H9 (cell line): ENCODE measurements around the gene DLGAP4. TPM values are rescaled to one million over a fixed set of nuclear protein-coding genes. Genes with fewer than 3 reads are reported as not detected.

Experiments used
- DNase-seq: peaks from one replicate; pipeline ENCODE4 v3.0.0-alpha.2; 2017
- H2AFZ ChIP-seq: one replicate; pipeline ENCODE4 v1.6.1; 2013; ENCODE audit warnings: mild to moderate bottlenecking, low read length, control low read depth, moderate library complexity
- H2AK5ac ChIP-seq: 2 replicates; pipeline ENCODE4 v1.6.1; 2013; ENCODE audit warnings: low read length, control low read depth, mixed read lengths; ENCODE audit not compliant: insufficient read length
- H2BK120ac ChIP-seq: one replicate; pipeline ENCODE4 v1.6.1; 2013; ENCODE audit warnings: low read depth, mild to moderate bottlenecking, low read length, control low read depth, inconsistent platforms; ENCODE audit not compliant: poor library complexity, severe bottlenecking
- H2BK12ac ChIP-seq: 2 replicates; pipeline ENCODE4 v1.6.1; 2013; ENCODE audit warnings: low read length, control low read depth, mixed read lengths, low read depth; ENCODE audit not compliant: insufficient read length
- H2BK15ac ChIP-seq: 2 replicates; pipeline ENCODE4 v1.6.1; 2013; ENCODE audit warnings: low read depth, low read length, control low read depth
- H2BK20ac ChIP-seq: one replicate; pipeline ENCODE4 v1.6.1; 2013; ENCODE audit warnings: low read depth, mild to moderate bottlenecking, low read length, control low read depth, inconsistent platforms; ENCODE audit not compliant: poor library complexity, severe bottlenecking
- H2BK5ac ChIP-seq: 2 replicates; pipeline ENCODE4 v1.6.1; 2013; ENCODE audit warnings: low read length, control low read depth, mixed read lengths; ENCODE audit not compliant: insufficient read length
- H3K14ac ChIP-seq: 2 replicates; pipeline ENCODE4 v1.6.1; 2013; ENCODE audit warnings: low read length, control low read depth; ENCODE audit not compliant: insufficient read depth
- H3K18ac ChIP-seq: 2 replicates; pipeline ENCODE4 v1.6.1; 2013; ENCODE audit warnings: low read depth, mild to moderate bottlenecking, mixed read lengths, low read length, control low read depth; ENCODE audit not compliant: insufficient read length
- H3K23ac ChIP-seq: 2 replicates; pipeline ENCODE4 v1.6.1; 2013; ENCODE audit warnings: low read length, control low read depth, mixed read lengths, low read depth; ENCODE audit not compliant: insufficient read length
- H3K23me2 ChIP-seq: 2 replicates; pipeline ENCODE4 v1.6.1; 2013; ENCODE audit warnings: low read depth, mild to moderate bottlenecking, mixed read lengths, low read length, control low read depth; ENCODE audit not compliant: insufficient read length, poor library complexity, severe bottlenecking
- H3K27ac ChIP-seq: 2 replicates; pipeline ENCODE4 v1.5.1; 2013; ENCODE audit warnings: low read length, control low read depth, mixed read lengths, low read depth; ENCODE audit not compliant: insufficient read length
- H3K27me3 ChIP-seq: 2 replicates; pipeline ENCODE4 v1.6.1; 2013; ENCODE audit warnings: low read length, control low read depth, inconsistent platforms; ENCODE audit not compliant: insufficient read depth
- H3K4ac ChIP-seq: 2 replicates; pipeline ENCODE4 v1.6.1; 2013; ENCODE audit warnings: low read depth, mild to moderate bottlenecking, control low read depth, inconsistent platforms, low read length, moderate library complexity
- H3K4me1 ChIP-seq: 2 replicates; pipeline ENCODE4 v1.6.1; 2013; ENCODE audit warnings: low read length, control low read depth, inconsistent platforms; ENCODE audit not compliant: insufficient read depth
- H3K4me2 ChIP-seq: 2 replicates; pipeline ENCODE4 v1.6.1; 2013; ENCODE audit warnings: low read length, control low read depth, mixed read lengths; ENCODE audit not compliant: insufficient read length, insufficient read depth
- H3K56ac ChIP-seq: 2 replicates; pipeline ENCODE4 v1.6.1; 2013; ENCODE audit warnings: low read depth, mild to moderate bottlenecking, mixed read lengths, low read length, control low read depth; ENCODE audit not compliant: insufficient read length
- H3K79me1 ChIP-seq: 2 replicates; pipeline ENCODE4 v1.6.1; 2013; ENCODE audit warnings: low read depth, mild to moderate bottlenecking, moderate library complexity, low read length, control low read depth, inconsistent platforms; ENCODE audit not compliant: insufficient read depth, poor library complexity, severe bottlenecking
- H3K79me2 ChIP-seq: 2 replicates; pipeline ENCODE4 v1.6.1; 2013; ENCODE audit warnings: low read length, control low read depth, inconsistent platforms; ENCODE audit not compliant: insufficient read depth
- H3K9ac ChIP-seq: 2 replicates; pipeline ENCODE4 v1.6.1; 2013; ENCODE audit warnings: low read length, control low read depth, mixed read lengths; ENCODE audit not compliant: insufficient read length; ENCODE audit errors: extremely low read depth
- H3K9me3 ChIP-seq: one replicate; pipeline ENCODE4 v1.6.1; 2013; ENCODE audit warnings: low read depth, low read length, inconsistent platforms; ENCODE audit not compliant: control insufficient read depth
- H3T11ph ChIP-seq: one replicate; pipeline ENCODE4 v1.6.1; 2013; ENCODE audit warnings: mild to moderate bottlenecking, low read length, control low read depth, inconsistent platforms
- H4K20me1 ChIP-seq: one replicate; pipeline ENCODE4 v1.6.1; 2013; ENCODE audit not compliant: control insufficient read depth, insufficient read length, insufficient read depth
- H4K5ac ChIP-seq: 2 replicates; pipeline ENCODE4 v1.6.1; 2013; ENCODE audit warnings: low read depth, mild to moderate bottlenecking, mixed read lengths, low read length, control low read depth; ENCODE audit not compliant: insufficient read length
- H4K8ac ChIP-seq: replicated peaks from 2 replicates; pipeline ENCODE4 v1.6.1; 2013; ENCODE audit warnings: low read length, control low read depth, mixed read lengths, low read depth; ENCODE audit not compliant: insufficient read length
- H4K91ac ChIP-seq: 2 replicates; pipeline ENCODE4 v1.6.1; 2013; ENCODE audit warnings: low read depth, mild to moderate bottlenecking, moderate library complexity, mixed read lengths, low read length, control low read depth; ENCODE audit not compliant: insufficient read length
- H3K27ac Mint-ChIP-seq, 3 experiments: 2 replicates in 2 of 3; 3 replicates in 1 of 3; pipeline ENCODE4 v1.8.0; 2020 to 2021; ENCODE audit warnings: mixed read lengths in 3 of 3, mild to moderate bottlenecking in 1 of 3, moderate library complexity in 1 of 3
- H3K27me3 Mint-ChIP-seq: 2 replicates; pipeline ENCODE4 v1.8.0; 2021; ENCODE audit warnings: low read depth, mild to moderate bottlenecking, moderate library complexity, mixed read lengths
- H3K36me3 Mint-ChIP-seq, 3 experiments: 2 replicates in 2 of 3; 3 replicates in 1 of 3; pipeline ENCODE4 v1.8.0; 2020 to 2021; ENCODE audit warnings: low read depth in 3 of 3, mixed read lengths in 3 of 3; ENCODE audit not compliant: insufficient read depth in 1 of 3
- H3K4me1 Mint-ChIP-seq, 2 experiments: 2 replicates each; pipeline ENCODE4 v1.8.0; 2020; ENCODE audit warnings: mixed read lengths in 2 of 2
- H3K4me3 Mint-ChIP-seq, 2 experiments: 2 replicates in 1 of 2; 3 replicates in 1 of 2; pipeline ENCODE4 v1.8.0; 2020 to 2021; ENCODE audit warnings: mild to moderate bottlenecking in 2 of 2, mixed read lengths in 2 of 2, moderate library complexity in 1 of 2
- H3K9me3 Mint-ChIP-seq, 2 experiments: 2 replicates in 1 of 2; 3 replicates in 1 of 2; pipeline ENCODE4 v1.8.0; 2020; ENCODE audit warnings: mild to moderate bottlenecking in 2 of 2, mixed read lengths in 2 of 2, moderate library complexity in 1 of 2
- CTCF ChIP-seq: fragments of 200-600 bp; sonication (generic); conservative IDR thresholded peaks from 3 replicates; pipeline ENCODE4 v1.8.0; 2021; ENCODE audit warnings: antibody characterized with exemption, mild to moderate bottlenecking
- WGBS: extraction: QIAGEN DNeasy Blood & Tissue Kit; methylation state at CpG from one replicate; pipeline ENCODE4 v1.1.7; 2013; ENCODE audit warnings: missing lambda C conversion rate, low lambda C conversion rate, mixed read lengths; ENCODE audit not compliant: insufficient read length; ENCODE audit errors: extremely low coverage; 5-methylcytosine and 5-hydroxymethylcytosine counted together
- total RNA-seq: library from RNA; stranded (reverse); gene quantifications from 2 replicates; pipeline ENCODE4 v1.2.1, GENCODE V29; 2021

The DLGAP4 gene
- total RNA-seq, 1 experiment from 2014 or later: 48.0 TPM

DNA sequence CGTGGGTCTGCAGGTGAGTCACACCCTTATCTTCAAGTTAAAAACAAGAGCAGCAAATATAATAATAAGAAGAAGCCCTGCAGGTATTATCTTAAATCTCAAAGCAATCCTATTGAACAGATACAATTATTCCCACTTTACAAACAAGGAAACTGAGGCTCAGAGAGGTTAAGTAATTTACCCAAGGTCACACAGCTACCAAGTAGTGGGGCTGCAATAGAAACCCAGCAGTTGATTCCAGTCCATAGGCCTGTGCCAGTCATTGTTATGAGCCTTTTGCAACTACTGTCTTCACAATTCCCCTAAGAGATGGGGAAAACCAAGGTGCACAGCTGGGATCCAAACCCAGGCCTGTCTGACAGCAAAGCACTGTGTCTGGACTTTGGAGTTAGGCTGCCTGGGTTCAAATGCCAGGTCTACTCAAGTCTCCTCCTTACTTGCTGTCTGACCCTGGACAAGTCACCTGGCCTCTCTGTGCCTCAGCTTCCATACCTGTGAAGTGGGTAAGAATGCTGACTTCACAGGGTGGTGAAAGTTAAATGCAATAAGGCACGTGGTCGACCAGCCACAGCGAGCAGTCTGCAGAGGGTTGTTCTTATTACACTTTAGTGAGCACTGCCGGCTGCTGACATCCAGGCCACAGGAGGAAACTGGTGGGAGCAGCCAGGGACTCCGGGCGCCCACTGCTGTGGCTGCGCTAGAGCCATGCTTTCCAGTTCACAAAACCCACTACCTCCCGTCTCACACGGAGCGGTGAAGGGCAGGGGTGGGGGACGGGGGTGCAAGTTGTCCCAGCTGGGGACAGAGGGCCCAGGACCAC lies 241.3 kb downstream of the DLGAP4 start:
- no peak overlapping the region for H3K14ac ChIP-seq
- no peaks in the 10 kb centered on the region for H3K9me3 ChIP-seq
- Mint-ChIP-seq H3K9me3 (no peaks in the 10 kb centered on the region), H3K27ac (no peak overlapping the region; a peak in 1 of 7 replicates), H3K36me3 (peaks cover 13 to 37% (median 22%) of the 10 kb centered on the region in 3 experiments; a peak in 6 of 7 replicates), H3K4me3 (no peak overlapping the region), H3K4me1 (peaks cover 19 to 21% of the 10 kb centered on the region in 2 experiments), H3K27me3 (no peaks in the 10 kb centered on the region)
- no peak overlapping the region for H3K27ac ChIP-seq
- no CpG with 5 or more reads among the region's 12 CpGs for WGBS
- no peak overlapping the region for H2AK5ac ChIP-seq
- no peak overlapping the region for H3K4me2 ChIP-seq
- no peak for TF ChIP-seq CTCF
- H3K23me2 ChIP-seq: no peaks in the 10 kb centered on the region
- H3K23ac ChIP-seq: no peak overlapping the region
- no peak overlapping the region for H2BK15ac ChIP-seq
- H3K9ac ChIP-seq: no peak overlapping the region
- H3K4me1 ChIP-seq: no peaks in the 10 kb centered on the region; the same call in 1 of the 2 replicates
- H2BK120ac ChIP-seq: no peak overlapping the region
- no peak overlapping the region for H4K5ac ChIP-seq
- H3K27me3 ChIP-seq: no peaks in the 10 kb centered on the region
- DNase-seq: no peak
- H4K20me1 ChIP-seq: no peaks in the 10 kb centered on the region
- no peak overlapping the region for H2BK20ac ChIP-seq
- H3K4ac ChIP-seq: no peak overlapping the region
- no peaks in the 10 kb centered on the region for H3K79me1 ChIP-seq
- H4K8ac ChIP-seq: no peak overlapping the region
- H3K79me2 ChIP-seq: no peaks in the 10 kb centered on the region; the same call in 1 of the 2 replicates
- H3T11ph ChIP-seq: no peak overlapping the region
- no peak overlapping the region for H4K91ac ChIP-seq
- no peak overlapping the region for H2AFZ ChIP-seq
- H3K18ac ChIP-seq: no peak overlapping the region
- no peak overlapping the region for H2BK5ac ChIP-seq
- H2BK12ac ChIP-seq: no peak overlapping the region
- no peak overlapping the region for H3K56ac ChIP-seq
